GM12875 (cell line): Measurements from ENCODE around the gene COL5A3.
A peak's percentile ranks its signal among the peaks of the same experiment; 100 is the strongest.
"Not testable (repeated sequence)": the region's sequence is repeated elsewhere in the genome, so short reads cannot be mapped to it uniquely, and the experiment has no call there.

Experiments
- H3K4me3 ChIP-seq: one replicate; pipeline ENCODE4 v1.5.1; 2011; ENCODE audit warnings: low read depth, low read length, control low read depth
- CTCF ChIP-seq: IDR thresholded peaks from 2 replicates; pipeline ENCODE4 v1.5.1; 2011; ENCODE audit warnings: low read depth, mild to moderate bottlenecking, control low read depth, inconsistent platforms, low read length, moderate library complexity, borderline replicate concordance; ENCODE audit not compliant: insufficient read depth

Gene COL5A3

GRCh38 chr19:9931629-9932028 lies 78.7 kb downstream of the COL5A3 start:
- no peak for TF ChIP-seq CTCF
- H3K4me3 ChIP-seq, result no peak overlapping the region

GRCh38 chr19:9923440-9923839 lies 86.9 kb downstream of the COL5A3 start:
- no peak for TF ChIP-seq CTCF

GRCh38 chr19:9922782-9923379 lies 87.4 kb downstream of the COL5A3 start:
- H3K4me3 ChIP-seq, result not testable (repeated sequence)

More at GRCh38 chr19:9923440-9923839, 86.9 kb downstream of the COL5A3 start:
- no peak overlapping the region for H3K4me3 ChIP-seq

- no peak for TF ChIP-seq CTCF
- H3K4me3 ChIP-seq, result no peak overlapping the region
Observed at GRCh38 chr19:9917321-9917720, 93.0 kb downstream of the COL5A3 start.

- H3K4me3 ChIP-seq, result no peak overlapping the region
Observed at GRCh38 chr19:9916719-9917118, 93.6 kb downstream of the COL5A3 start.

GRCh38 chr19:9914315-9915207 lies 95.7 kb downstream of the COL5A3 start:
- TF ChIP-seq CTCF, result peak; percentile 68
- no peak overlapping the region for H3K4me3 ChIP-seq

More at GRCh38 chr19:9916719-9917118, 93.6 kb downstream of the COL5A3 start:
- no peak for TF ChIP-seq CTCF

GRCh38 chr19:9914001-9914314 lies 96.3 kb downstream of the COL5A3 start:
- no peak overlapping the region for H3K4me3 ChIP-seq
- TF ChIP-seq CTCF, result no peak
